OCI-LY7 (cell line): ENCODE results near the gene RPS6KA5. TPM values are rescaled to one million over a fixed set of nuclear protein-coding genes. Genes with fewer than 3 reads are reported as not detected.

Experiments used
- BruUV-seq: library from RNA; stranded (reverse); fragments of 400-500 nt; replicated peaks from 2 replicates; lab custom pipeline; 2021; lab: Mats Ljungman, UMichigan
- CTCF ChIA-PET: fragments of 300-600 bp; sonication (Branson Sonifier 250); formaldehyde crosslinking; loops from one replicate; lab custom pipeline; 2022; ENCODE audit warnings: antibody characterized with exemption; ENCODE audit not compliant: unreplicated experiment; lab: Charles Lee
- POLR2A ChIA-PET: fragments of 300-600 bp; sonication (Branson Sonifier 250); formaldehyde crosslinking; loops from one replicate; lab custom pipeline; 2022; ENCODE audit warnings: antibody characterized with exemption; lab: Charles Lee
- DNase-seq: peaks from one replicate; pipeline ENCODE4 v3.0.0-alpha.2; 2015; ENCODE audit warnings: low spot score
- H2AFZ ChIP-seq: fragments of 200-600 bp; sonication (generic), shearing (Covaris generic); 2 replicates; pipeline ENCODE4 v1.6.1; 2014; ENCODE audit warnings: mild to moderate bottlenecking, antibody characterized with exemption, low read length, moderate library complexity
- H3K27ac ChIP-seq: fragments of 200-600 bp; sonication (generic); 2 replicates; pipeline ENCODE4 v1.5.1; 2014; ENCODE audit warnings: mixed run types, low read depth, mild to moderate bottlenecking, moderate library complexity, low read length, inconsistent platforms; ENCODE audit not compliant: poor library complexity, severe bottlenecking
- H3K36me3 ChIP-seq: fragments of 200-600 bp; sonication (generic); 2 replicates; pipeline ENCODE4 v1.6.1; 2014; ENCODE audit warnings: mild to moderate bottlenecking, antibody characterized with exemption, low read length, moderate library complexity, mixed read lengths; ENCODE audit not compliant: insufficient read depth
- H3K4me1 ChIP-seq: fragments of 200-600 bp; sonication (generic); 2 replicates; pipeline ENCODE4 v1.5.1; 2014; ENCODE audit warnings: mild to moderate bottlenecking, low read length; ENCODE audit not compliant: insufficient read depth, poor library complexity, severe bottlenecking
- H3K4me2 ChIP-seq: fragments of 200-600 bp; sonication (generic); 2 replicates; pipeline ENCODE4 v1.6.1; 2014; ENCODE audit warnings: mild to moderate bottlenecking, low read length
- H3K4me3 ChIP-seq: fragments of 200-600 bp; sonication (generic); 2 replicates; pipeline ENCODE4 v1.5.1; 2014; ENCODE audit warnings: mild to moderate bottlenecking, low read depth, low read length; ENCODE audit not compliant: poor library complexity, severe bottlenecking
- H3K79me2 ChIP-seq: fragments of 200-600 bp; sonication (generic); 2 replicates; pipeline ENCODE4 v1.6.1; 2016; ENCODE audit warnings: low read depth, mild to moderate bottlenecking, low read length, moderate library complexity, mixed read lengths; ENCODE audit not compliant: insufficient read depth
- H3K9me2 ChIP-seq: fragments of 200-600 bp; sonication (generic); 2 replicates; pipeline ENCODE4 v1.6.1; 2016; ENCODE audit warnings: mild to moderate bottlenecking, low read length, mixed read lengths; ENCODE audit not compliant: insufficient read depth
- H3K9me3 ChIP-seq: fragments of 200-600 bp; sonication (generic); 2 replicates; pipeline ENCODE4 v1.6.1; 2014; ENCODE audit warnings: mild to moderate bottlenecking, mixed run types, low read length, mixed read lengths
- H4K20me1 ChIP-seq: fragments of 200-600 bp; sonication (generic); 2 replicates; pipeline ENCODE4 v1.6.1; 2014; ENCODE audit warnings: mild to moderate bottlenecking, antibody characterized with exemption, low read length, moderate library complexity, mixed read lengths; ENCODE audit not compliant: insufficient read depth
- CTCF ChIP-seq: fragments of 200-600 bp; sonication (generic); conservative IDR thresholded peaks from 2 replicates; pipeline ENCODE4 v1.5.1; 2014; ENCODE audit warnings: mild to moderate bottlenecking, antibody characterized with exemption, low read length, moderate library complexity, mixed read lengths
- EZH2phosphoT487 ChIP-seq: fragments of 200-600 bp; sonication (generic); IDR thresholded peaks from 2 replicates; pipeline ENCODE4 v1.6.1; 2018; ENCODE audit warnings: low read depth, borderline replicate concordance, mild to moderate bottlenecking, mixed run types, antibody characterized with exemption, low read length, moderate library complexity, mixed read lengths
- intact Hi-C: fragments of 100-400 bp; cut with micrococcal nuclease; formaldehyde crosslinking; loops from one replicate; pipeline ENCODE4 v1.10.0; 2022; ENCODE audit not compliant: unreplicated experiment
- total RNA-seq, 2 experiments: library from RNA; depleted of rRNA in 1 of 2; stranded (reverse); fragments of >200 nt in 1 of 2; shearing (Covaris generic) in 1 of 2; gene quantifications; 2 replicates each; pipeline ENCODE4 v1.2.3, GENCODE V29; 2014 to 2022

Gene RPS6KA5
- total RNA-seq, 2 experiments from 2014 or later: 9.6 to 12.7 TPM

- BruUV-seq: no TSS peak
- no peak for DNase-seq
- CTCF ChIA-PET: no interaction called here
- H4K20me1 ChIP-seq: no peaks in the 10 kb centered on the region
- no peak overlapping the region for H3K4me3 ChIP-seq
- no peak overlapping the region for H3K4me2 ChIP-seq
- H3K79me2 ChIP-seq: no peaks in the 10 kb centered on the region
- no peaks in the 10 kb centered on the region for H3K4me1 ChIP-seq
- no peak overlapping the region for H2AFZ ChIP-seq
- H3K9me3 ChIP-seq: no peaks in the 10 kb centered on the region
- H3K27ac ChIP-seq: no peak overlapping the region
- H3K9me2 ChIP-seq: no peaks in the 10 kb centered on the region
- TF ChIP-seq EZH2phosphoT487 (no peak), CTCF (no peak)
- POLR2A ChIA-PET: no interaction called here
- H3K36me3 ChIP-seq: no peaks in the 10 kb centered on the region
- intact Hi-C loops: no loop called here
These were observed 254.5 kb downstream of the RPS6KA5 start for GRCh38 chr14:90805662-90806540.

GRCh38 chr14:90805084-90805391 is 255.4 kb downstream of the RPS6KA5 start:
- BruUV-seq: no TSS peak
- TF ChIP-seq CTCF (no peak), EZH2phosphoT487 (no peak)
- H3K27ac ChIP-seq: no peak overlapping the region
- no peak overlapping the region for H3K4me3 ChIP-seq
- H3K9me3 ChIP-seq: no peaks in the 10 kb centered on the region
- H4K20me1 ChIP-seq: no peaks in the 10 kb centered on the region
- DNase-seq: no peak
- intact Hi-C loops: no loop called here
- H3K36me3 ChIP-seq: no peaks in the 10 kb centered on the region
- no peak overlapping the region for H2AFZ ChIP-seq
- CTCF ChIA-PET: no interaction called here
- no peaks in the 10 kb centered on the region for H3K9me2 ChIP-seq
- POLR2A ChIA-PET: no interaction called here
- no peak overlapping the region for H3K4me2 ChIP-seq
- H3K4me1 ChIP-seq: no peaks in the 10 kb centered on the region
- no peaks in the 10 kb centered on the region for H3K79me2 ChIP-seq
